HEK293 (cell line): Measurements from ENCODE around the gene CORT.

ENCODE experiments used
- CTCF ChIP-seq: fragments of 450-650 bp; formaldehyde crosslinking; IDR thresholded peaks from 2 replicates; pipeline ENCODE4 v1.5.1; 2016; ENCODE audit warnings: missing biosample characterization, missing genetic modification characterization
- SP7 ChIP-seq: fragments of 450-650 bp; formaldehyde crosslinking; IDR thresholded peaks from 2 replicates; pipeline ENCODE4 v1.5.1; 2016; ENCODE audit warnings: missing biosample characterization, missing genetic modification characterization
- ZNF24 ChIP-seq: fragments of 450-650 bp; formaldehyde crosslinking; IDR thresholded peaks from 2 replicates; pipeline ENCODE4 v1.5.1; 2016; ENCODE audit warnings: missing biosample characterization, missing genetic modification characterization
- ZNF488 ChIP-seq: fragments of 450-650 bp; formaldehyde crosslinking; IDR thresholded peaks from 2 replicates; pipeline ENCODE4 v1.5.1; 2016; ENCODE audit warnings: missing biosample characterization, missing genetic modification characterization
- ZNF513 ChIP-seq: fragments of 450-650 bp; IDR thresholded peaks from 2 replicates; pipeline ENCODE4 v1.5.1; 2018; ENCODE audit warnings: missing biosample characterization, missing genetic modification characterization

GRCh38 chr1:10479296-10479695 is 29.5 kb downstream of the CORT start:
- no peak for TF ChIP-seq ZNF488 (tag by site-specific recombination)
- TF ChIP-seq CTCF (tag by site-specific recombination) = no peak
- no peak for TF ChIP-seq ZNF24 (tag by site-specific recombination)
- TF ChIP-seq ZNF513 = no peak
- TF ChIP-seq SP7 (tag by site-specific recombination) = no peak
